HG02610 (cell line): ENCODE data around the gene CD2AP.
"Not testable (repeated sequence)": the region's sequence is repeated elsewhere in the genome, so short reads cannot be mapped to it uniquely, and the experiment has no call there.

Experiments used
- ATAC-seq: cut with Tn5 transposase; IDR thresholded peaks from one replicate; pipeline ENCODE4 v1.9.1; 2021; ENCODE audit warnings: mild to moderate bottlenecking, moderate library complexity; ENCODE audit not compliant: unreplicated experiment

The CD2AP gene

DNA sequence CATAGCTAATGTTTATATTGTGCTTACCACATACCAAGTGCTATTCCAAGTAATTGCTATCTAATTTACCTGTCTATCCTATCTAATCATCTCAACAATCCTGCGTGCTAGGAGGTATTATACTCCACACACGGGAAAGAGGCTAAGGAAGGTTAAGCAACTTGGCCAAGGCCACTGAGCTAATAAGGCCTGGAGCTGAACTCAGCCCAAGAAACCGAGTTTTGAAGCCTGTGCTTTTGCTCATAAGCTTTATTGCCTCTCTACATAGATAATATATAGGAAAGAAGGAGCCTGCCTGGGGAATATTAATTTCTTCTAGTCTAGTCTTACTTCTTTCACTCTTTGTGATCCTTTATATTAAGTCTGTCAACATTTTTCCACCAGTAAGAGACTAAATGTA lies 153.0 kb downstream of the CD2AP start:
- no peak for ATAC-seq

DNA sequence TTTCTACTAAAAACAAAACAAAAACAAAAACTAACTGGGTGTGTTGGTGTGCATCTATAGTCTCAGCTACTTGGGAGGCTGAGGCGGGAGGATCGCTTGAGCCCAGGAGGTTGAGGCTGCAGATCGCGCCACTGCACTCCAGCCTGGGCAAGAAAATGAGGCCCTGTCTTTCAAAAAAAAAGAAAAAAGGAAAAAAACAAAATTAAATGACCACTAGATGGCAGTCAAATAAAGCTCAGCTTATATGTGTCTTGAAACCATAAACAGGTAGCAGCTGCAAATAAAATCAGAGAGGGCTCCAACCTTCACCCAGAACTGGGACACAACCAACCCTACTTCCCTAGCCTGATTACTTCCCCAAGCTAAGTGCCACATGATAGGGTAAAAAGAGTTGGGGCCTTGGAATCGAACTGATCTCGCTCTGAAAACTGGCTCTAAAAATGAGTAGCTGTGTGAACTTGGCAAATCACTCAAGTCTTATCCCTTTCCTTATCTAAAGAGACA lies 153.7 kb downstream of the CD2AP start:
- peak; percentile 48 for ATAC-seq

DNA sequence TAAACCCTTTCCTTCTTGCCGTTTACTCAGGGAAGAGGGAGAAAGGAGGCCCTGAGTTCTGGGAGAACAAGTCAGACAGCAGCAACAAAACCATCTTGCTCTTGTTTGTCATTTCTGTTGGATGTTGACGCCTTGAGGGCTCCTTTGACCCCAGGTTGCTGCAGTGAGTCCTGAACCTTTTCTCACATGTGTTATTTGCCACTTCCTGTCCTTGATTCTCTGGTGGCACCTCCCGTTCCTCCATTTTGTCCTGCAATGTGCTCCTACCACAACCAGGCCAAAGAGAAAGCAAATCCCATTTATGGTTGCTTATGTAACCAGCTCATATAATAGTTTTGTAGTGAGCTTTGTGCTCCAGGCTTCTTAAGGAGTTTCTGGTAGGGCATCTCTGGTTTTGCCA lies 154.2 kb downstream of the CD2AP start:
- no peak for ATAC-seq

DNA sequence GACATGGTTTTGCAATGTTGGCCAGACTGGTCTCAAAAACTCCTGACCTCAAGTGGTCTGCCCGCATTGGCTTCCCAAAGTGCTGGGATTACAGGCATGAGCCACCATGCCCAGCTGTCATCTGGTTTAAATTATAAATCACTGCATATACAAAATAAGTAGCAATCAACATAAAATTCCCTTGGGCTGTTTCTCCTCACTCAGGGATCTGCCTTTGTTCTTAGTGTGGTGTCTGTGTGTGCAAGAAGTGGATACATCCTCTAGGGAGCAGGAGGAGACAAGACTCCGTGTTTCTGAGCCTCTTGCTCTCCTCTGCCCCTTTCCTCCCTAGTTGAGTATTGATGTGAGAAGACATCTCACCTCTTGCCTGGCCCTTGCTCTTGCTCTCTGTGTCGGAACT lies 155.6 kb downstream of the CD2AP start:
- ATAC-seq: no peak

DNA sequence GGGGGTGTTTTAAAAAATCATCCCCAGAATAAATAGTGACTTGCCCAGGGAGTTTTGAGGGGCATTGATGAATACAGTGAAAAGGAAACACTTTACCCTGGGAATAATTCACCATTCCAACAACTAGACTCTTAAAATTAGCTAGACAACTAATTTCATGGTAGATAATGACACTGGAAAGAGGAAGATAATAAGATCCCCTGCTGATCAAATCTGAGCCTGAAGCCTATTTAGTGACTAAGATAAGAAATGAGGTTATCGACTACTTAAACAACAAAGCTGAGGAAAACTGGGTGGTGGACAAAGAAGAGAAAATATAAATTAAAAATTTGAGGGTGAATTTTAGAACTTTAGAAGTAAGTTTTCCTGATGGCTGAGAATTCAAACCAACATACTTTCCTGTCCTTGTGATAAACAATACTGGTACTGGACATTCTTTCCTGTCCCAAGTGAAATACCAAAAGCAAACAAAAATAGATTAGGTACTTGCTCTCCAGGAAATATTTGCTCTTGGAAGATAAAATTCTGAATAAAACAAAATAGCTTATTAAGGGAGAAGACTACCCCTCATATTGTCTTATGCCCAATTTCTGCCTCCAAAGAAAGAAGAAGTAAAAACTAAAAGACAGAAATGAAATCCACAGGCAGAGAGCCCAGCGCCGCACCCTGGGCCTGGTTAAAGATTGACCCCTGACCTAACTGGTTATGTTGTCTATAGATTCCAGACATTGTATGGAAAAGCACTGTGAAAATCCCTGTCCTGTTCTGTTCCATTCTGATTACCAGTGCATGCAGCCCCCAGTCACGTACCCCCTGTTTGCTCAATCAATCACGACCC lies 156.8 kb downstream of the CD2AP start:
- no peak for ATAC-seq

DNA sequence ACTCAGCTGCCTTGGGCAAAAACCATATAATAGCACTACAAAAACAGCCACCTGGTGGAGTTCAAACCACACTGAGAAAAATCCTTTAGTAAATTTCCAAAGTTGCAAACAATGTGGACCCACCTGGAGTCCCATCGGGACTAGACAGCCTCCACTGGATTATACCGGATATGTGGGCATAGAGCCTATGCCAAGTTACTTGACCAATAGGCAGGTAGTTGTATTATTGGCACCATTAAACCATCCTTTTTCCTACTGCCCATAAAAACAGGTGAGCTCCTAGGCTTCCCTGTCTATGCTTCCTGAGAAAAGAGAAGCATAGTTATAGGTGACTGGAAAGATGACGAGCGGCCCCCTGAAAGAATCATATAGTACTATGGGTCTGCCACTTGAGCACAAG lies 169.1 kb downstream of the CD2AP start:
- no peak for ATAC-seq

DNA sequence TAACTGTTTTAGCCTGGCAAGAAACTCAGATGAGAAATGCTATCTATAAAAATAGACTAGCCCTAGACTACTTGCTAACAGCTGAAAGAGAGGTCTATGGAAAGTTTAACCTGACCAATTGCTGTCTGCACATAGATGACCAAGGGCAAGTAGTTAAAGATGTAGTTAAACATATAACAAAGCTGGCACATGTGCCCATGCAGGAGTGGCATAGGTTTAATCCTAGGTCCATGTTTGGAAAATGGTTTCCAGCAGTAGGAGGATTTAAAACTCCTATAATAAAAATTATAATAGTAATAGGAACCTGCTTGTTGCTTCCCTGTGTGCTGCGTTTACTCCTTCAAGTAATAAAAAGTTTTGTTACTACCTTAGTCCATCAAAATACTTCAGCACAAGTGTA lies 169.6 kb downstream of the CD2AP start:
- no peak for ATAC-seq

DNA sequence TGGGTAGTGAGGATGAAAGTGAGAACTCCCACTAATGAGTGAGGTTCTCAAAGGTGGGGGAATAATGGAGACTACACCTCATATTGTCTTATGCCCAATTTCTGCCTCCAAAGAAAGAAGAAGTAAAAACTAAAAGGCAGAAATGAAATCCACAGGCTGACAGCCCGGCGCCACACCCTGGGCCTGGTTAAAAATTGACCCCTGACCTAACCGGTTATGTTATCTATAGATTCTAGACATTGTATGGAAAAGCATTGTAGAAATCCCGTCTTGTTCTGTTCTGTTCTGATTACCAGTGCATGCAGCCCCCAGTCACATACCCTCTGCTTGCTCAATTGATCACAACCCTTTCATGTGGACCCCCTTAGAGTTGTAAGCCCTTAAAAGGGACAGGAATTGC lies 170.0 kb downstream of the CD2AP start:
- not testable (repeated sequence) for ATAC-seq

DNA sequence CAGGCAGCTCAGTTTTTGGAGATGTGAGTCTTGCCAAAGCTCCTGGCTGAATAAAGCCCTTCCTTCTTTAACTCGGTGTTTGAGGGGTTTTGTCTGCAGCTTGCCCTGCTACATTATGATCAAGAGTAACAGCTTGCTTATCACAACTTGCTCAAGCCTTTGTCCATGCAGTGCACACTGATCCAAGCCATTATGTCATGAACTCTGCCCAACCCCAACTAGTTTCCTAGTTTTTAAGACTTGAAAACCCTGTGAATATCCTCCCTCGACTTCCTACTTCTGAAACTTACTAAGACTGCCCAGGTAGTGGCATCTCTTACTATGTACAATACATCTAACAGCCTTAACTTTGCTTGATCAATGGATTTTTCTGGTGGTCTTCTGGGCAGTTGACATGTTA lies 170.4 kb downstream of the CD2AP start:
- ATAC-seq: no peak

DNA sequence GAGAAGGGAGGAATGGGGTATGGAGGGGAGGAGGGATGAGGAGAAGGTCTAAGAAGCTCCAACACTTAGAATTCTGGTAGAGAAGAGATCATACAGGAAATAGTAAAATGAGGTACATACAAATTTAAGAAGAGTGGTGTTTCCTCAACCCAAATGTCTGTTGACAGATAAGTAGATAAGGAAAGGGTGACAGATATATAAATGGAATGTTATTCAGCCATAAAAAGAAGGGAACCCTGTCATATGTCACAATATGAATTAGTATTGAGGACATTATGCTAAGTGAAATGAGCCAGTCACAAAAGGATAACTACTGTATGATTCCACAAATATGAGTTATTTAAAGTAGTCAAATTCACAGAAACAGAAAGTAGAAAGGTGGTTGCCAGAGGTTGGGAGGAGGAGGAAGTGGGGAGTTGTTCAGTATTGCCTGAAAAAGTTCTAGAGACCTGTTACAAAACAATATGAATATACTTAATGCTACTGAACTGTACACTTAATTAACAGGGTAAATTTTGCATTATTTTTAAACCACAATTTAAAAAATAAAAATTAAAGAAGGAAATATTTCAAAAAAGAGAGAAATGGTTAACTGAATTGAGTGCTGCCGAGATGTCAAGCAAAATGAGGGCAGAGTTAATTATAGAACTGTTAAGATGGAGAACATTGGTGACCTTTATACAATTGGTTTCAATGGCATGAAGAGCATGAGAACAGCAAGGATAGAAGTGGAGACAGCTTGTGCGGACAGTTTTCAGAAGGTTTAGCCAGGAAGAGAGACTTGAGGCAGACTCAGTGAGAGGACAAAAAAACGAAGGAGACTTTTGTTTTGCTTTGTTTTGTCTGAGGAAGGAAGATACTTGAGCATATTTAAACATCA lies 173.2 kb downstream of the CD2AP start:
- ATAC-seq: peak; percentile 84

DNA sequence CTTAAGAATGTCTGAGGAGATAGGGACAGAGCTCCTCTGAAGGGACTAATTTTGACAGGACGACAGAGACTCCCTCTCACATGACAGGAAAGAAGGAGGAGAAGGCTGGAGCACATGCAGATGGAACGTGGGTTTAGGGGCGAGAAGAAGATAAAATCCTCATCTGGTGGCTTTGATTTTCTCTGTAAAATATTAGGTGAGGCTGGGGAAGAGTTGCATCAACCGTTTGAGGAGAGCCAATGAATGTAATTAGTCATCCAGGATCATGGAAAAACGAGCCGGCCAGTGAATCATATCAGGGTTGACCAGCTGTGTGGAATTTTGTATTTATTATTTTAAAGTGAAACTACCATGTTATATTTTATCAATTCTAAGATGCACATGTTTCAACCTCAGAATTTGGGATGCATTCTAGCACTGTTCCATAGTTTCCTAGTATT lies 173.9 kb downstream of the CD2AP start:
- ATAC-seq: no peak

DNA sequence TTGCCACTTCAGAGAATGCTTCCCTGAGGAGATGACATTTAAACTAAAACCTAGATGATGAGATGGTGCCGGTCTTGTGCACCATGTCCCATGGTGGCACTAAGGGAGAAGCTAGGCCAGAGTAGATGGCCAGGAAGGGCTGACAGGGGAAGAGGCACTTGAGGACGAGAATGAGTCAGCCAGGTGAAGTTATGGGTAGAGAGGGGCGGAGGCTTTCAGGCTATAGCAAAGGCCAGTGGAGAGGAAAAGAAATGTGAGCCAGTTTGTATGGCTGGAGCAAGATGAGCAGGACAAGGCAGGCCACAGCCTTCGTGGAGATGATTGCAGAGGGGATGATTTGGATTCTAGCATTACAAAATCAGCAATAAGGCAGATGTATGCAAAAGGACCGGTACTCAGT lies 176.1 kb downstream of the CD2AP start:
- no peak for ATAC-seq

DNA sequence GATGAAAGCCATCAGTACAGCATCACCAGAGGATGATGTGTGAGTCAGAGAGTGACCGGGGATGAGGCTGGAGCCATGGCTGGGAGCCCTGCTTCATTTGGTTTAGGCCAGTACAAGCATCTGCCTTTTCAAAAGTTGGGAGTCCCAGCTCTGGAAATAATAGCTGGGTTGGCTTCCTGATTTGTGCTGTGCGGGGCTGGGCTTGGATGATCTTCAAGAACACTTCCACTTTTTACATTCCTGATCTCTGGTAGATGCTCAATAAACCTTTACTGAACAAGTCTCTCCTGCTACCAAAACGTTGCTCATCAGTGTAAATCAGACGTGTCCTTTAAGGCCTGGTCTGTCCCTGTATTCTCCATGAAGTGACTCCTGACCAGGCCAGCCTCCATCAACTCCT lies 176.7 kb downstream of the CD2AP start:
- no peak for ATAC-seq

DNA sequence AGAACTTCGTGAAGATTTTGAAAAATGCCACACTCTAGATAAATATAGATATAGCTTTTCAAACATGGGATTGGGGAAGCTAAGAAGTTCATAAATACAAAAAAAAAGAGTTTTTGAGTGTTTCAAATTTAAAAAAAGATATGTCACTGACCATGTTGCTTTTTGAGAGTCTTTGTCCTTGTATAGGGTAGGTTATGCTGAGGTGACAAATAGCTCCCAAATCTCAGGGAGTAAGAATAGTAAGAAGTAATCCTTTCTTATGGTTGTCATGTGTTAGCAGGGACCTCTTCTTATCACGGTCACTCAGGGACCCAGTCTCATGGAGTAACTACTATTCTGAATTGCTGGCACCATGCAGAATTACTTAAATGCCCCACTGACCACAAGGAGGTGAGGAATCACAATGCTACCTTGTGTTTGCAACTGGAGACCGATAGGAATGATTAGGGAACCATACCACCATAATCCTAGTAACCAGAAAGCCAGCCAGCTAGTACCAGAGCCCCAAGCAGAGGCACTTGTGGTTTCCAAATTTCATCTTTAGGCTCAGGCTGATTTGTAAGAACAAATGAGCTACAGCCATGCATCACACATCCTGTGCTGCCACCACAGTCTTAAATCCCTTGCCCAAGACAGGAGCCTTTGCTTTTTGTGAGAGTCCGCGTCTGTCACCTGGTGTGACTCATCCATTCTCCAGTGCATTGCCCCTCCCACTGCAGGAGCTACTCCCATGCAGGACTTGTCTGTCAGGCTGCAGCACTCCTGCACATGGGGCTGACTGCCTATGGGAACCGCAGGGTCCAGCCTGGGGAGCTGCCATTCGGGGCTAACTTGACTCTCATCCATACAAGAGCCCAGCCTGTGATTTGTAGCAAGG lies 178.4 kb downstream of the CD2AP start:
- ATAC-seq: peak; percentile 72

DNA sequence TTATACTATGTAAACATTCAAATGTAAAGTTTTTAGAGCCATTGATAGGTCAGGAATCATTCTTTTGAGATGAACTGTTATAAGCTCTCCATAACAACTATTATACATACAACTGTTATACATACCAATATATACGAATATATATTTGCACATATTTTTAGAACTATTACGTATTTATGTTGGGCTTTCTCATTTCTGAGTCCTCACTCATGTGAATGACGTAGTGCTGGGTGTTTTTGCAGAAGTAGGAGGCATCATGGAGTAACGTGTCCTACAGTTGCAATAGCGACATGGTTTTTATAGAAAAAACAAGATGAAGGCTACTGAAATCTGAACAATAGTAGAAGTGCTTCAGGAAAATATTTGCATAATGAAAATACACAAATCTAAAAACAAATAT lies 184.4 kb downstream of the CD2AP start:
- ATAC-seq: no peak

DNA sequence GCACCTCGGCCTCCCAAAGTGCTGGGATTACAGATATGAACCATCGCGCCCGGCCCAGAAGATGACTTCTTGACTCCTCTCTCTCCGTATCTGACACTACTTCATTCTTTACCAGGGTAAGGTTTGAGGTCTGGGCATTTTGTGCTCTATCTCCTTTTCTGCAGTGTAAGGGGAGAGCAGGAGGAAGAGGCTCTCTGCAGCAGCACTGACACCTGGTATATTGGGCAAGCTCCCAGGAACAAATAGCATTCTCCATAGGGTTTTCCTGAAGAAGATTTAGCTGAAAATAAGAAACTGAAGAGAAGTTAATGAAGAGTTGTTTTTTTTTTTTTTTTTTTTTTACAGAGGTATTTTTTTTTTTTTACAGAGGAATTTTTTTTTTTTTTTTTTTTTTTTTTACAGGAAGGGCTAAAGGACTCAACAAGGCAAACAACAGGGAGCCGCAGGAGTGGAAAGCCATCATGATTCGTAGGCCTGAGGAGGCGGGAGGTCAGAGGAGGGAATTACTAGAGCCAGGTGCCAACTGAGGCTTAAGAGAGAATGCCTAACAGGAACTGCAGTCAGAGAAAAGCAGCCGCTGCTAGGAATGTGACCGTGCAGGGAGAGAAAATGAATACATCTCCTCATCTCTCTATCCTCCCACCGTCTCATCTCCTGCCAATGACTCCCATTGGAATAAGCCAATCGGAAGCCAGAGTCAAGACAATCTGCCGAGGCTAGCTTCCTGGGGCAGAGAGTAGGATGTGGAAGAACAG lies 186.1 kb downstream of the CD2AP start:
- ATAC-seq: no peak

DNA sequence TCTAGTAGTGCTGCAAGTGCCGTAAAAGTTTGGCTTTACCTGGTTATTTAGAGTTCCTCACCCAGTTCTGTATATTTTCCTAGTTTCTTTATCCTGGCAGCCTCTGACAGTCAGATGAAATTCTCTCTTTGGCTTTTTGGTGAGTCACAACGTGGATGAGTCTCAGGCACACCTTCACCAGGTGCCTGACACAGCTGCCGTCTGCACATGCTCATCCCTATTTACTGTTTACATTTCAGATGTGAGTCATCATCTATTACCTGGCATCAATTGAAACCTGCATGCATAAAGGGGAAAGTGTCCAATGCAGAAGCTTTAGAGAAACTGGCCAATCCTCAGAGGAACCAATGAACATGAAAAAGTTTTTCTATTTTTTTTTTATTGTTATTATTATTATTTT lies 187.5 kb downstream of the CD2AP start:
- ATAC-seq: no peak

DNA sequence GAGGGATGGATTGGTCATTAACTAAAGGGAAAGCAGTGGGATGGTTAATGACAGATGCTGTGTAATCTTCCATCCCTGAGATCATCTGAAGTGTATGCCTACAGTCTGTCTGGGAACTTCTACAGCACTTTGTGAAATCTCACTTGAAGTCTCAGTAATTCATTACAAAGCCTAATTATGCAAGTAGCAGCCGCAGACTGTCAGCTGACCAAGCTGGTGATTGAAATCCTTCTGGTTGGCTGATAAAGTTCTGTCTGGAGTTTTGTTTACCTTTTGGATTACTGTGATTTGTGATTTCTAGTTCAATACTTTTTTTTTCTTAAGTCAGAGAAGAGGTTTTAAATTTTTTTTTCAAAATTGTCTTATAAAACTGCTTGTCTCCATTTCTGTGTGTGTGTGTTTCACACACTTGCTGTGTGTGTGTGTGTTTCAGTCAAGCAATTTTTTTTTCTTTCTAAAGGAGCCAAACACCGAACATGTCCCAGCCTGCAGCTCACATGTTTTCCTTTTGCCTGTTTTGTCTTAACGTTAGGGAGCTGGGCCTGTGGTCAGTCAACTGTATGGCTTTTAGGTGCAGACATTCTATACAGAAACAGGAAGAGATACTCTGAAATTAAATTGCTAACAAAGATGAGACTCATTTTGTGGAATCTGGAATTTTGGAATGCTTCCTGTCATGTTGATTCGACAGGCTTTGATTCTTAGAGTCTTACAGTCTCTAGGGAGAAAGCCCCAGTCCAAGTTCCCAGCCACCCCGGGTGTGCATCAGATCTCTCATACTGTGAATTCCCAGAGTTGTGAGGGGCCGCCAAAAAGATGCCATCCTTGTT lies 192.3 kb downstream of the CD2AP start:
- ATAC-seq: no peak

DNA sequence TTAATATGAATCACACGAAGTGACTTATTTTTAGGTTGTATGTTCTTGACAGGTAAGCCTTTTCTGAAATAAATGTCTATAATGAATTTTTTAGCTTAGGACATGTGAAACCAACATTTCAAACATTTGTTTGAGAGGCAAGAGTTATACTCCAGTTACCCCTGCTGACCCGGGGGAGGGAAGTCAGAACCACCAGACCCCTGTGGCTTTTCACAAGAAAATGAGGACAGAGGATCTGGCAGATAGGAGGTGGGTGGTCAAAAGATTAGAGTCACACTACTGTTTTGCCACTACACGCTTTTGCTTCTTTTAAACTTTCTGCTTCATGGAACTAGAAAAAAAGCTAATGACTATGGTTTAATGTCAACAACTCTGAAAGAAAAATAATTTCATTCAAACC lies 193.3 kb downstream of the CD2AP start:
- no peak for ATAC-seq
